ENCODE measurements around the gene UVRAG. TPM values are rescaled to one million over a fixed set of nuclear protein-coding genes. Genes with fewer than 3 reads are reported as not detected.

The UVRAG gene
- total and polyA plus RNA-seq, 2 of the 13 experiments (the other 11 are each of a cell fraction or from before 2014, with no cell fraction given) = 9.7 to 17.3 TPM

- POLR2A ChIA-PET = no interaction called here
Observed at GRCh38 chr11:76131671-76132631, 316.9 kb downstream of the UVRAG start.

More at GRCh38 chr11:76131671-76132631, 316.9 kb downstream of the UVRAG start:
- Histone ChIP-seq H3K4me1 (ENCODE audit: insufficient read depth, low read length) (no peaks in the 10 kb centered on the region), H3K9me3 (ENCODE audit: low read length) (no peaks in the 10 kb centered on the region), H2AFZ (ENCODE audit: low read length) (no peak overlapping the region), H4K20me1 (ENCODE audit: insufficient read depth, low read length) (no peaks in the 10 kb centered on the region), H3K79me2 (ENCODE audit: insufficient read depth, low read length) (no peaks in the 10 kb centered on the region), H3K4me2 (ENCODE audit: low read depth, low read length) (no peak overlapping the region), H3K9ac (ENCODE audit: insufficient read depth, low read depth, low read length) (no peak overlapping the region), H3K4me3 (replicated peaks in 1 of 3; ENCODE audit: insufficient read depth in 1 of 3, low read depth in 2 of 3, low read length in 3 of 3) (no peak overlapping the region), H3K36me3 (replicated peaks in 1 of 2; ENCODE audit: control insufficient read depth in 1 of 2, insufficient read depth in 2 of 2, low read length in 2 of 2) (peaks cover 2 to 3% of the 10 kb centered on the region in 2 experiments; a peak in 1 of 5 replicates), H3K27ac (ENCODE audit: extremely low read length, insufficient read depth, low read length) (no peak overlapping the region), H3K27me3 (ENCODE audit: control insufficient read depth in 1 of 2, insufficient read depth in 2 of 2, low read length in 2 of 2) (no peaks in the 10 kb centered on the region)
- no TSS peak for BruUV-seq (replicated peaks)
- DNase-seq (ENCODE audit: low spot score) = no peak
- no peak for FAIRE-seq
- TF ChIP-seq ZNF746 (CRISPR knock-in tag; IDR thresholded peaks at IDR 0.05) (no peak), POGK (CRISPR knock-in tag; conservative IDR thresholded peaks at IDR 0.05) (no peak), NKX3-1 (CRISPR knock-in tag; IDR thresholded peaks at IDR 0.05) (no peak), NFE2 (CRISPR knock-in tag; IDR thresholded peaks at IDR 0.05) (no peak), ZXDC (CRISPR knock-in tag; IDR thresholded peaks at IDR 0.05) (no peak), DNMT3B (CRISPR knock-in tag; conservative IDR thresholded peaks at IDR 0.05) (no peak), HES4 (CRISPR knock-in tag; IDR thresholded peaks at IDR 0.05; ENCODE audit: borderline replicate concordance) (no peak), GTF2F1 (IDR thresholded peaks at IDR 0.05; ENCODE audit: low read length) (no peak)
- intact Hi-C loops (cut with micrococcal nuclease; ENCODE audit: unreplicated experiment) = no loop called here
- no peak for ATAC-seq
- in situ Hi-C loops (cut with HindIII; ENCODE audit: extremely low pct_ligation_motif_present, low pct_unique_long_range_greater_than_20kb) = no loop called here
- WGBS (ENCODE audit: low lambda C conversion rate) = 96% methylated on average over 6 of the region's 6 CpGs
- CTCF ChIA-PET (ENCODE audit: low intra/inter-chr PET ratio, low total read pairs) = no interaction called here

All from HepG2 (cell line).